Measurements from ENCODE around the gene TCAP. TPM values are rescaled to one million over a fixed set of nuclear protein-coding genes. Genes with fewer than 3 reads are reported as not detected.
A peak's percentile ranks its signal among the peaks of the same experiment; 100 is the strongest.

The TCAP gene
- total and polyA plus RNA-seq, 3 donors from 2014 or later = 3.0 to 49.8 (median 6.0) TPM

GRCh38 chr17:39663688-39664580, 1.2 kb upstream of the TCAP start:
- no peak for TF ChIP-seq CTCF (IDR thresholded peaks at IDR 0.05)
- TF ChIP-seq POLR2A (IDR thresholded peaks at IDR 0.05) = no peak
- Histone ChIP-seq H3K9me3 (no peaks in the 10 kb centered on the region), H3K27me3 (no peaks in the 10 kb centered on the region), H3K4me1 (peaks cover 23% of the 10 kb centered on the region), H3K36me3 (ENCODE audit: low read depth, missing control alignments) (no peaks in the 10 kb centered on the region), H3K4me3 (no peak overlapping the region), H3K27ac (no peak overlapping the region)
- intact Hi-C loops (cut with DNase I; ENCODE audit: low total_unique reads) = no loop called here
- no peak for DNase-seq
- 57 to 69% methylated on average over 17 of the region's 17 CpGs for WGBS, 2 donors

- Histone ChIP-seq H3K27me3 (no peaks in the 10 kb centered on the region), H3K27ac (no peak overlapping the region), H3K4me1 (peaks cover 23% of the 10 kb centered on the region), H3K4me3 (no peak overlapping the region), H3K9me3 (no peaks in the 10 kb centered on the region), H3K36me3 (ENCODE audit: low read depth, missing control alignments) (no peaks in the 10 kb centered on the region)
- TF ChIP-seq CTCF (IDR thresholded peaks at IDR 0.05) (peak in 1 of 3 experiments; percentile 6), POLR2A (IDR thresholded peaks at IDR 0.05) (no peak)
- WGBS, 2 donors = 79% methylated on average over 13 of the region's 17 CpGs; no CpG with 5 or more reads in 1 of the 2 donors
- intact Hi-C loops (cut with DNase I; ENCODE audit: low total_unique reads) = no loop called here
- no peak for DNase-seq
Measured at GRCh38 chr17:39665642-39666224, 584 bp downstream of the TCAP start.

GRCh38 chr17:39666231-39666600, 1.1 kb downstream of the TCAP start:
- intact Hi-C loops (cut with DNase I; ENCODE audit: low total_unique reads) = no loop called here

GRCh38 chr17:39666601-39667261, 1.6 kb downstream of the TCAP start:
- peak; percentile 49 for DNase-seq
- H3K4me3 ChIP-seq = no peak overlapping the region
- TF ChIP-seq POLR2A (IDR thresholded peaks at IDR 0.05) = no peak
- no peak for TF ChIP-seq CTCF (IDR thresholded peaks at IDR 0.05)
- intact Hi-C loops (cut with DNase I; ENCODE audit: low total_unique reads) = no loop called here
- 50 to 56% methylated on average over 7 to 11 of the region's 11 CpGs for WGBS, 2 donors
- peaks cover 23% of the 10 kb centered on the region for H3K4me1 ChIP-seq
- H3K9me3 ChIP-seq = no peaks in the 10 kb centered on the region
- H3K27me3 ChIP-seq = no peaks in the 10 kb centered on the region
- no peak overlapping the region for H3K27ac ChIP-seq
- H3K36me3 ChIP-seq (ENCODE audit: low read depth, missing control alignments) = no peaks in the 10 kb centered on the region

More at GRCh38 chr17:39666231-39666600, 1.1 kb downstream of the TCAP start:
- DNase-seq = no peak
- Histone ChIP-seq H3K4me3 (no peak overlapping the region), H3K9me3 (no peaks in the 10 kb centered on the region), H3K27ac (no peak overlapping the region), H3K4me1 (peaks cover 23% of the 10 kb centered on the region), H3K27me3 (no peaks in the 10 kb centered on the region), H3K36me3 (ENCODE audit: low read depth, missing control alignments) (no peaks in the 10 kb centered on the region)
- WGBS, 2 donors = 48 to 51% methylated on average over 2 of the region's 2 CpGs
- no peak for TF ChIP-seq POLR2A (IDR thresholded peaks at IDR 0.05)
- no peak for TF ChIP-seq CTCF (IDR thresholded peaks at IDR 0.05)
